Dermis lymphatic vessel endothelial cell (primary cell): ENCODE data around the gene IFT27. TPM values are rescaled to one million over a fixed set of nuclear protein-coding genes. Genes with fewer than 3 reads are reported as not detected.

Experiments used
- total RNA-seq: library from RNA; depleted of rRNA; stranded (reverse); fragments of >200 nt; gene quantifications from 2 replicates; pipeline ENCODE4 v1.2.1, GENCODE V29; 2014

IFT27 gene
- 11.5 and 15.2 TPM in 2 replicates for total RNA-seq

GRCh38 chr22:36775964-36776669 lies at the start of gene IFT27:
Gene IFT27, minus strand, starts transcription at chr22:36776119. Its CDS starts 412 bp downstream, at chr22:36775707.

GRCh38 chr22:36816636-36817524 lies 41.0 kb upstream of the IFT27 start, which contains the start of gene PVALB:
Gene PVALB, minus strand, starts transcription at chr22:36817035. Its CDS starts 30 bp downstream, at chr22:36817005.

Other genes starting within 250 kb of the IFT27 start
- 456 and 541 TPM in 2 replicates for gene EIF3D, start 247.0 kb downstream of the IFT27 start, total RNA-seq
- gene CACNG2, start 72.4 kb downstream of the IFT27 start, total RNA-seq = not detected in 2 replicates
- not detected in 2 replicates for gene PVALB, start 40.9 kb upstream of the IFT27 start, total RNA-seq
- not detected in 2 replicates for gene NCF4, start 84.9 kb upstream of the IFT27 start, total RNA-seq
- 1.5 and 3.4 TPM in 2 replicates for gene CSF2RB, start 137.5 kb upstream of the IFT27 start, total RNA-seq
- gene TST, start 243.3 kb upstream of the IFT27 start, total RNA-seq = 56.2 and 65.7 TPM in 2 replicates
- 110 and 124 TPM in 2 replicates for gene MPST, start 243.6 kb upstream of the IFT27 start, total RNA-seq